Fibroblast of lung (primary cell): Measurements from ENCODE around the gene MBOAT2.

Source experiments
- EZH2 ChIP-seq: IDR thresholded peaks from 2 replicates; pipeline ENCODE4 v1.5.1; 2012; ENCODE audit warnings: low read length, control low read depth, mild to moderate bottlenecking; ENCODE audit errors: missing control alignments
- TF ChIP-seq, protein P1 (sequence below), 2 donors: IDR thresholded peaks in 1 of 2; conservative IDR thresholded peaks in 1 of 2; 1 replicate in 1 of 2; 2 replicates in 1 of 2; pipeline ENCODE4 v1.5.1; 2011 to 2012; ENCODE audit warnings: low read length in 2 of 2, control low read depth in 1 of 2, inconsistent platforms in 1 of 2, low read depth in 1 of 2, mild to moderate bottlenecking in 1 of 2

DNA sequence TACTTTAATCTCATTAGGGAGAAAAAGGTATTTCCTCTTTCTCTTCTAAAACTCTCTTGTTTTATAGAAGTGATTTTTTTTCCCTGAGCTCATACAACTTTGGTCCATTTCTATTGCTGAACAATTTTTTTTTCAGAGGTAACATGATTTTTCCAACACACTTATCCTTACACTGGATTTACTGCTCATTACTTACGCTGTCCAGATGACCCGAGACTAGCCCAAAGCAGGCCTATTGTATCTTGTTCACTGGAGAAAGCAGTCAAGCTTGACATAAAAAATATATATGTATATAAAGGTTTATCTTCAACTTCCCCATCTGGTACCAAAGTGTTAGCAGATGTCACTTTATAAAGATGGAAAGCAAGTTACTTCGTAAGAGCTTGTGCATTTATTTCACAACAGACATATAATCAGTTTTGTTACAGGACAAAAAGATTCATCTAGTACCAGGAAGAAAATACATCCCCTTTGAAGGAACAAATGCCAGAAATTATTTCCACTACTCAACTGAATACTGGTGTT is 95.7 kb downstream of the MBOAT2 start:
- no peak for TF ChIP-seq EZH2
- TF ChIP-seq, protein P1, sequence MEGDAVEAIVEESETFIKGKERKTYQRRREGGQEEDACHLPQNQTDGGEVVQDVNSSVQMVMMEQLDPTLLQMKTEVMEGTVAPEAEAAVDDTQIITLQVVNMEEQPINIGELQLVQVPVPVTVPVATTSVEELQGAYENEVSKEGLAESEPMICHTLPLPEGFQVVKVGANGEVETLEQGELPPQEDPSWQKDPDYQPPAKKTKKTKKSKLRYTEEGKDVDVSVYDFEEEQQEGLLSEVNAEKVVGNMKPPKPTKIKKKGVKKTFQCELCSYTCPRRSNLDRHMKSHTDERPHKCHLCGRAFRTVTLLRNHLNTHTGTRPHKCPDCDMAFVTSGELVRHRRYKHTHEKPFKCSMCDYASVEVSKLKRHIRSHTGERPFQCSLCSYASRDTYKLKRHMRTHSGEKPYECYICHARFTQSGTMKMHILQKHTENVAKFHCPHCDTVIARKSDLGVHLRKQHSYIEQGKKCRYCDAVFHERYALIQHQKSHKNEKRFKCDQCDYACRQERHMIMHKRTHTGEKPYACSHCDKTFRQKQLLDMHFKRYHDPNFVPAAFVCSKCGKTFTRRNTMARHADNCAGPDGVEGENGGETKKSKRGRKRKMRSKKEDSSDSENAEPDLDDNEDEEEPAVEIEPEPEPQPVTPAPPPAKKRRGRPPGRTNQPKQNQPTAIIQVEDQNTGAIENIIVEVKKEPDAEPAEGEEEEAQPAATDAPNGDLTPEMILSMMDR (conservative IDR thresholded peaks at IDR 0.05 in 1 of 2, IDR thresholded peaks at IDR 0.05 in 1 of 2; ENCODE audit: low read depth in 1 of 2, low read length in 2 of 2): no peak
